NCI-H510A (cell line): ENCODE measurements around the gene TMEM97.

ENCODE experiments used
- DNase-seq: peaks from one replicate; lab custom pipeline; 2025; lab: John Stamatoyannopoulos, UW

Gene TMEM97

DNA sequence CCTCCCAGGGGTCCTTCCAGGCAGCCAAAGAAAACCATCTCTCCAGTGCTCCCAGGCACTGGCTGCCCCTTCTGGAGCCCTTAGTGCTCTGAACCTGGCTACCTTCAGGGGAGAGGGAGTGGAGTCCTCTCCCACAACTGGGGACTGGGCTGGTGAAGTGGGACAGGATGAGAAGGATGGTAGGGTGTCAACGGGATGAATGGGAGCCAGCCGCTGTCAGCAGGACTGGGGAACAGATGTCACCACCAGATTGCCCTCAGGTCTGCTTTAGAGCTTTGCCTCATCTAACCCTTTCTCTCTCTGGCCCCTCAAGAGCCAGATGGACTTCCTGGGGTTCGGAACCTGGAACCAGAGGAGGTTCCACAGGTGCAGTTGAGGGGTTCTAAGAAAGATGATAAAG lies 46.5 kb downstream of the TMEM97 start:
- no peak for DNase-seq

DNA sequence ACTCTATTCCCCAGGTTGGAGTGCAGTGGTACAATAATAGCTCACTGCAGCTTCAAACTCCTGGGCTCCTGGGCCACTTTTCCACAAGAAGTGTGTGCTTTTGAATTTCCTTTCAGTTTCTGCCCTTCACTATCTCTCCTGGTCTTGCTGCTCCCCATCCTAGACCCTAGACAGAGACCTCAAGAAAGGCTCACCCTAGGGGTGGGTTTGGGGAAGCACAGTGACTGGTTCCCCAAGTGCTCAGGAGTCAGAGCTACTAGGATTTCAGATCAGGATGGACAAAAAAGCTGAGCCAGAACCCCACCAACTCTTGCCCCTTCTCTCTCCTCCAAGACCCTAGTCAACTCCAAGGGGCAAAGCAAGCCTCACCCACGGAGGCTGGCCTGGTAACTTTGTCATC lies 47.6 kb downstream of the TMEM97 start:
- DNase-seq, result no peak

DNA sequence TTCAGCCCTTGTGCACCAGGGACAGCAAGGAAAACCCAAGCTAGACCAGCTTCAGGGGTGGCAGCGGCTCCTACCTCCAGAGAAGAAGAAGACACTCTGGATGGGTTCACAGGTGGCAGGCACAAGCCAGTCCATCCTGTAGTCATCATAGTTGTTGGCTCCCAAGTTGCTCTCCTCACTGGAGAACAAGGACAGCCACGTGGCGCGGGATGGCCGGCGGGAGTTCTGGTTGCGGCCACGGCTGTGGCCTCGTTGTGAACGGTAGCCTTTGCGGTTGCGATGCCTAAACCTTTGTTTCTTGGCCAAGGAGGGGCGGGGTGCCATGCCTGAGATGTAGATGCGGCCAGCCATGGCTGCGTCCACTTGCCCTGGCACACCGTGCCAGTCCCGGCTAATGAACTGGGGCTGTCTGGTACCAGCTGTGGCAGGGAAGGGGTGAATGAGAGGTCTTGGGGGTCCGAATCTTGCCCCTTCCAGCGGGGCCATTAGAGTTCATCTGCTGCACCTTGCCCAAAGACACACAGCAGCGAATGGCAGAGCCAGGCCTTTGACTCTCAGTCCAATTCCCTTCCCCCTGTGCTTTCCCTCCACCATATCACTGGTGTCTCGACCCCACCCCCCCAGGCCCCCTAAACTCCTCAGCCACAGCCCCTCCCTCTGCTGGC lies 48.8 kb downstream of the TMEM97 start:
- DNase-seq, result no peak

DNA sequence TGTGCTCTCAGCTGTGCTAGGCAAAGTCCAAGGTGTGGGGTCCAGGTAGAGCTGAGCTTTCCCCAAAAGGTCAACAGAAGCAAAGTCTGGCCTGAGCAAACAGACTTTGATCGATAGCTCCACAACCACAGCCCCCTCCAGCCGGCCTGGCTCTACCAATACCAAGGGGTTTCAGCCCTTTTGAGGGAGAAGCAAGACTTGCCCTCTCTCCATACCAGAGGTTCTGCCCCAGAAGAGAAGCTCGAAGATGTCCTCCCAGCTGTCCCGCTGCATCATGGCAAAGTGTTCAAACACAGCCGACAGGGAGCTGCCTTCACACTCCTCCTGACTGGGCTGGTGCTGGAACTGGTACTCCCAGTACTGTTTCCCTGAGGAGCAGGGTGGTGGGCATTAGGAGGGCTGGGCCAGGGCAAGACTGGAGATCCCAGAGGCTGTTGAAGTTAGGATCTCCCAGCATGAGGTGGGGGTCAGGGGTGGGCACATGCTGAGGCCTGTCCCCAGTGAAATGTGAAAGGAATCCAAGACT lies 49.4 kb downstream of the TMEM97 start:
- no peak for DNase-seq

DNA sequence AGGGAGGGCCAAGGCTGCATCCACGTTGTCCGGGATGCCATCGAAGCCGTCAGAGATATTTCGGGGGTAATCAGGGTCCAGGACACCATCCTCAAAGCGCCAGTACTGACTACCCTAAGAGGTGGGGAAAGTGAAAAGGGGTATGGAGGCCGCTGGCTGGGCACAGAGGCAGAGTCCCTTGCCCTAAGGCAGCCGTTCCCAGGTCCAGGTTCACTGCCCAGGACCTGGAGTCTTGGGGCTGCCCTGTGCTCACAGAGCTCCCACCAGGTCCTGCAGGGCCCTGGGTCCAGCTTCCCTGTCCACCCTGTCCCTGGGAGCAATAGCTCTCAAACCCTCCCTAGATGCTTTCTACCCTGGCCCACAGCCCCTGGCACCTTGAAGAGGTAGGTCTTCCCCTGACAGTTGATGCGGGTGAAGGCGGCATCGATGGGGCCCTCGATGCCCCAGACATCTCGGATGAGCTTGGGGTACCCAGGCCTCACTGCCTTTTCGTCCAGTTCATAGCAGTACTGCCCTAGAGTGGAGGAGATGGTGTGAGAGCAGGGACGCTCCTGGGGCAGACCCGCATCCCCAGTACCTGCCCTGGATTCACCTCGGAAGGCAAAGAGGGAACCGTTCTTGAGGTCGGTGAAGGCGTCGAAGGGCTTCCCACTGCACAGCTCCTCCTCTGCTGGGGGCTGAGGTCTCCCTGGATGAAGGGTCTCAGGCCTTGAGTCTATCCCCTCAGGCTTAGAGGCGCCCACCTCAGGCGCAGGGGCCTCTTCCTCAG lies 50.1 kb downstream of the TMEM97 start:
- no peak for DNase-seq

DNA sequence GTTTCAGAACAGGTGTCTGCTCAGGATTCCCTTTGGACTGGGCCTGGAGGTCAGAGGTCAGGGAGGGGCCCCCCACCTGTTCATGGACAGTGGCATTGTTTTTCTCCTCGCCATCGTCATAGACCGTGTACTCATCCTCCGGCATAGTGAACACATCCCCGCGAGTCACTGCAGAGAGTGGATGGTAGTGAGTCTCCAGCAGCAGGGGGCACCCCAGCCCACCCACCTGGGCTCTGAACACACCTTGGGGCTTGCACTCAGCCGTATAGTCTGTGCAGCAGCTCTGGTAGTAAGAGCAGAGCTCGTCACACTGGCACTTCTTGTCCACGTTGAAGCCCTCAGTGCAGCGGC lies 50.7 kb downstream of the TMEM97 start:
- no peak for DNase-seq

DNA sequence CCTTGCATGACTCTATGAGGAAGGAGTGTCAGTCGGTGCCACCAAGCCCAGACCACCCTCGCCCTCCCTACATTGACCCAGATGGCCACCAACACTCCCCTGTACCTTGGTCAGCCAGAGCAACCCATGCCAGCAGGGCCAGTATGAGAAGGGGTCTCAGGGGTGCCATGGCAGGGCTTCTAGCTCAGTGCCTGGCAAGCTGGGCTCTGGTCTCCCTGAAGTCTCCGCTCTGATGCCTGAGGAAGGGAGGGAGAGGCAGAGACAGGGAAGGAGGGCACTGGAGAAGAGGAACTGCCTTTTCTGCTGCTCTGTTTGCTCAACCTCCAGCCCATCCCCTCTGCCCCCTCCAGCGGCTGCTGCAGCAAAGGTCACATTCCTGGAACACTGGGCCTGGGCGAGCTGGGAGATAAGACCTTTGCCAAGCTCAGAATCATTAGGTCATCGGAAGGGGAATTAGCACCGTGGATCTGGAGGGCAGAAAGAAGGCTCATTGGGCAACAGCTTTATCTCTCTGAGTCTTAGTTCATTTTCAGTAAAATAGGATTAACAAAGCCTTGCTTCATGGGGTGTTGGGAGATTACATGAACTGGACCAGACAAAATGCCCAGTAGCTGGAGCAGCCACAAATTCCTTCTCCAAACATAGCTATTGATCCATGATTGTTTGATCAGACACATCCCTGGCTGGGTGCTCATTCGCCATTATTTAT lies 51.2 kb downstream of the TMEM97 start, which contains the start of gene VTN:
Gene VTN, minus strand, starts transcription at position 273 of the 709 bp plus-strand sequence. Its CDS starts 104 bp downstream, at position 169.
- peak; percentile 25 for DNase-seq

DNA sequence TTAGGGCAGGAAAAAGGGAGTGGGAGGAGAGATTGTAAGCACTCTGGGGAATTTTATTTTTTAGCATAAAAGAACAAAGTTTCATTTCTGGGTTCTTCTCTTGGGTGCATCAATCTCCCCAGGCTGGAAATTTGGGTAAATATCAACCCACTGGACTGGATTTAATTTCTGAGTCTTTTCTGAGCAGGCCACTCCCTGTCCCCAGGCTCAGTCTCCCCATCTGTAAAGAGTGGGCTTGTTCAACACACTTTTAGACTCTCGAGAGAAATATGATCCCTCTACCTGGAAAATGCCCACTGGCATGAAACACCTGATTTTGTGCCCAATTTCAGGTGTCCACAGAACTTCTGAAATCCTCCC lies 51.7 kb downstream of the TMEM97 start:
- no peak for DNase-seq

DNA sequence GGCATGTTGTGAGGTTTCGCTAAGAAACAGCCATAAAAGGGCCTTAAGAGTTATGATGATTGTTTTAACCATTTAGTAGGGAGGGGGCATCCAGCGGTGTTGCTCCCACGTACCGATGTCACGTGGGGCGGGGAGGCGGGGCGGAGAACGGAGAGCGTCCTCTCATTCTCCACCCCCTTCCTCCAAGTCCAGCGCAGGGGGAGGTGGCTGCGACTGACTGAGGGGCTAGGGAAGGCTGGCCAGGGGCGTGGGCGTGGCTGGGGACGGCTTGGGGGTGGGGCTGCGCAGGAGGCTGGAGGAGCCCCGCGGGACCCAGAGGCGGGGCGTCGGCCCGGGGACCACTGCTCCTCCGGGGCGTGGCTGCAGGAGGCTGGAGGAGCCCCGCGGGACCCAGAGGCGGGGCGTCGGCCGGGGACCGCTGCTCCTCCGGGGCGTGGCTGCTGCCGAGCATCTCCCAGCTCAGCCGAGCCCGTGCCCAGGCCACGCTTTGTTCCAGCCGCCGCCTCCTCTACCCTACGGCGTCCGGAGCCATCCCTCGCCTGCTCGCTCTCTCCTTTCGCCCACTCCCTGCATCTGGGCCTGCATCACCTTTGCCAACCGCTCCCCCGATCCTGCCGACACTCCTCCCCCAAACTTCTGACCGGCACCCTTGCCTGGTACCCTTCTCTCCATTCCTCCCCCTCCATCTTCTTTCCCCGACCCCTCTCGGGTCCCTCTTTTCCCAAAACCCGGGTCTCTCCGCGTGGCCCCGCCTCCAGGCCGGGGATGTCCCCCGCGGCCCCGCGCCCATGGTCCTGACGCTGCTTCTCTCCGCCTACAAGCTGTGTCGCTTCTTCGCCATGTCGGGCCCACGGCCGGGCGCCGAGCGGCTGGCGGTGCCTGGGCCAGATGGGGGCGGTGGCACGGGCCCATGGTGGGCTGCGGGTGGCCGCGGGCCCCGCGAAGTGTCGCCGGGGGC lies 52.5 kb downstream of the TMEM97 start, which contains the start of gene SARM1:
Gene SARM1, plus strand, starts transcription at position 450 of the 958 bp plus-strand sequence. Its CDS starts 339 bp downstream, at position 789.
- DNase-seq, result peak; percentile 89

DNA sequence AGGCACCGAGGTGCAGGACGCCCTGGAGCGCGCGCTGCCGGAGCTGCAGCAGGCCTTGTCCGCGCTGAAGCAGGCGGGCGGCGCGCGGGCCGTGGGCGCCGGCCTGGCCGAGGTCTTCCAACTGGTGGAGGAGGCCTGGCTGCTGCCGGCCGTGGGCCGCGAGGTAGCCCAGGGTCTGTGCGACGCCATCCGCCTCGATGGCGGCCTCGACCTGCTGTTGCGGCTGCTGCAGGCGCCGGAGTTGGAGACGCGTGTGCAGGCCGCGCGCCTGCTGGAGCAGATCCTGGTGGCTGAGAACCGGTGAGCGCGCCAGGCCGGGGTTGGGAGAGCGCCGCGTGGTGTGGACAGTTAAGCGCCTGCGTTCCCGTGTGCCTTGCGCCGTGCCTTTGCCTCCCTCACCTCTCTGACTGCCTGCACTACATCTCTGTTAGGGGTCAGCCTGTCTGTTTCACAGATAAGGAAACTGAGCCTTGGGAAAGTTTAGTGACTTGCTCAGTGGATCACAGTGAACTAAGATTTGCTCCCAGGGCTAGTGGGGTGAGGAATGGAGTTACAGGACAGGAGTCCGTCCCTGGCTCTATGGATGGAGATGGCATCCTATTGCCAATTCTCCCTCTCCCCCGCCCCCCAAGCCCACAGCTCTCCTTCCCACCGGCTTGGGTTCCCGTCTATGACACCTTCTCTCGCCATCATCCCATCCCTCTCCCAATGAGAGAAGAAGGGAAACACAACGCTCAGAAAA lies 53.4 kb downstream of the TMEM97 start:
- no peak for DNase-seq

DNA sequence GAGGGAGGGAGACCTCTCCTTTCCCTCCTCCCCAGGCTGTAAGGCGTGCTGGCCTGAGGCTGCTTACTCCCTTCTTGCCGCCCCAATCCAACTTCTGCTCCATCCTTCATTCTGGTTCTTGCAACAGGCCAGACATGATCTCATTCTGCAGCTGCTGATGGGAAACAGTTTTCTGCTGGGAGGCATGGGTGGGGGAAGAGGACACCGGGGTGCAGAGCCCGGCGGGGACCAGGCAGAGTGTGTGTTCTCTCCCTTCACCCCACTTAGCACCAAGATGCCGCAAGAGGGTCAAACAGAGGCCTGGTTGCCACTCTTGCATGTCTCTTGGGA lies 53.9 kb downstream of the TMEM97 start:
- no peak for DNase-seq
